H1 (cell line): ENCODE measurements around the gene ARID1B. TPM values are rescaled to one million over a fixed set of nuclear protein-coding genes. Genes with fewer than 3 reads are reported as not detected.

Experiments
- CTCF ChIA-PET: fragments of 300-600 bp; sonication (Branson Sonifier 250); formaldehyde crosslinking; loops from one replicate; lab custom pipeline; 2021; ENCODE audit not compliant: partially characterized antibody; lab: Charles Lee
- POLR2A ChIA-PET: fragments of 300-600 bp; sonication (Branson Sonifier 250); formaldehyde crosslinking; loops from one replicate; lab custom pipeline; 2021; ENCODE audit warnings: inconsistent platforms; ENCODE audit not compliant: partially characterized antibody; lab: Charles Lee
- DNase-seq, 2 experiments: peaks; one replicate each; pipeline versions ENCODE4 v3.0.0 to v3.0.0-alpha.2; 2010 to 2022; ENCODE audit warnings: low spot score in 2 of 2, low read depth in 1 of 2, mixed read lengths in 1 of 2
- FAIRE-seq: peaks from 2 replicates; lab custom pipeline; 2011; peaks lifted over from hg19 to GRCh38; lab: Jason Lieb, UNC
- H2AFZ ChIP-seq: 2 replicates; pipeline ENCODE4 v1.8.1; 2012; ENCODE audit warnings: low read length, inconsistent platforms
- H2AK5ac ChIP-seq: 2 replicates; pipeline ENCODE4 v1.6.1; 2013; ENCODE audit warnings: low read depth, low read length
- H2BK120ac ChIP-seq: replicated peaks from 2 replicates; pipeline ENCODE3; 2013; ENCODE audit warnings: low read depth, low read length, inconsistent platforms
- H2BK12ac ChIP-seq: 2 replicates; pipeline ENCODE4 v1.6.1; 2013; ENCODE audit warnings: low read depth, low read length
- H2BK15ac ChIP-seq: 2 replicates; pipeline ENCODE4 v1.6.1; 2013; ENCODE audit warnings: low read length
- H2BK20ac ChIP-seq: 2 replicates; pipeline ENCODE4 v1.6.1; 2013; ENCODE audit warnings: low read length
- H2BK5ac ChIP-seq: 2 replicates; pipeline ENCODE4 v1.6.1; 2013; ENCODE audit warnings: low read depth, low read length
- H3K14ac ChIP-seq: 2 replicates; pipeline ENCODE4 v1.6.1; 2013; ENCODE audit warnings: inconsistent platforms; ENCODE audit not compliant: insufficient read length
- H3K18ac ChIP-seq: 2 replicates; pipeline ENCODE4 v1.6.1; 2013; ENCODE audit warnings: low read length; ENCODE audit errors: extremely low read depth
- H3K23ac ChIP-seq: 2 replicates; pipeline ENCODE4 v1.6.1; 2013; ENCODE audit warnings: inconsistent platforms; ENCODE audit not compliant: insufficient read length
- H3K23me2 ChIP-seq: 2 replicates; pipeline ENCODE4 v1.6.1; 2013; ENCODE audit warnings: low read depth, low read length
- H3K27ac ChIP-seq: 2 replicates; pipeline ENCODE4 v1.6.1; 2011; ENCODE audit warnings: low read depth, low read length, inconsistent platforms
- H3K27me3 ChIP-seq, 4 experiments: replicated peaks in 1 of 4; 1 replicate in 1 of 4; 2 replicates in 3 of 4; pipeline versions ENCODE4 v1.6.1 to v1.8.1; 2011 to 2013; ENCODE audit warnings: low read length in 3 of 4, mild to moderate bottlenecking in 3 of 4, inconsistent platforms in 2 of 4, mixed read lengths in 2 of 4, moderate library complexity in 1 of 4; ENCODE audit not compliant: control insufficient read depth in 3 of 4, insufficient read depth in 3 of 4; ENCODE audit errors: extremely low read depth in 1 of 4
- H3K36me3 ChIP-seq, 4 experiments: 2 replicates each; pipeline versions ENCODE4 v1.6.1 to v1.8.1; 2011 to 2013; ENCODE audit warnings: mild to moderate bottlenecking in 4 of 4, low read length in 3 of 4, moderate library complexity in 2 of 4, control low read depth in 1 of 4, inconsistent platforms in 1 of 4; ENCODE audit not compliant: insufficient read depth in 4 of 4, control insufficient read depth in 2 of 4
- H3K4ac ChIP-seq: replicated peaks from 2 replicates; pipeline ENCODE3; 2013; ENCODE audit warnings: low read length, low read depth, mixed read lengths, inconsistent platforms; ENCODE audit not compliant: insufficient read length
- H3K4me1 ChIP-seq, 4 experiments: replicated peaks in 1 of 4; 1 replicate in 1 of 4; 2 replicates in 3 of 4; pipeline versions ENCODE4 v1.6.1 to v1.8.1; 2011 to 2013; ENCODE audit warnings: low read length in 3 of 4, inconsistent platforms in 2 of 4, mixed read lengths in 1 of 4; ENCODE audit not compliant: insufficient read depth in 4 of 4, control insufficient read depth in 3 of 4
- H3K4me2 ChIP-seq, 2 experiments: 2 replicates each; pipeline versions ENCODE4 v1.6.1 to v1.8.1; 2011 to 2013; ENCODE audit warnings: low read depth in 2 of 2, low read length in 2 of 2, control low read depth in 1 of 2, inconsistent platforms in 1 of 2, mild to moderate bottlenecking in 1 of 2; ENCODE audit not compliant: insufficient read depth in 1 of 2
- H3K4me3 ChIP-seq, 4 experiments: fragments of 200-600, 300-600 bp in 1 of 4; sonication (generic), shearing (Covaris generic), sonication (Bioruptor Twin) in 1 of 4; 2 replicates each; pipeline versions ENCODE4 v1.5.1 to v1.8.1; 2011 to 2016; ENCODE audit warnings: low read length in 4 of 4, low read depth in 3 of 4, control low read depth in 2 of 4, inconsistent platforms in 2 of 4, mild to moderate bottlenecking in 2 of 4, mixed read lengths in 1 of 4, moderate library complexity in 1 of 4; ENCODE audit not compliant: insufficient read depth in 2 of 4; ENCODE audit errors: extremely low read depth in 1 of 4
- H3K56ac ChIP-seq: replicated peaks from 2 replicates; pipeline ENCODE3; 2013; ENCODE audit warnings: low read depth, mild to moderate bottlenecking, mixed read lengths, low read length, inconsistent platforms; ENCODE audit not compliant: insufficient read length
- H3K79me1 ChIP-seq: 2 replicates; pipeline ENCODE4 v1.6.1; 2013; ENCODE audit warnings: low read depth, low read length, control low read depth
- H3K79me2 ChIP-seq, 2 experiments: 2 replicates each; pipeline versions ENCODE4 v1.6.1 to v1.8.1; 2012 to 2013; ENCODE audit warnings: low read length in 2 of 2, mild to moderate bottlenecking in 2 of 2, inconsistent platforms in 1 of 2; ENCODE audit not compliant: insufficient read depth in 2 of 2, control insufficient read depth in 1 of 2
- H3K9ac ChIP-seq, 4 experiments: replicated peaks in 1 of 4; 1 replicate in 1 of 4; 2 replicates in 3 of 4; pipeline versions ENCODE4 v1.6.1 to v1.8.1; 2011 to 2013; ENCODE audit warnings: low read depth in 3 of 4, low read length in 3 of 4, control low read depth in 2 of 4, mild to moderate bottlenecking in 2 of 4, moderate library complexity in 2 of 4, inconsistent platforms in 1 of 4; ENCODE audit errors: extremely low read depth in 1 of 4
- H3K9me3 ChIP-seq, 2 experiments: 2 replicates each; pipeline versions ENCODE4 v1.6.1 to v1.8.1; 2012 to 2013; ENCODE audit warnings: mild to moderate bottlenecking in 2 of 2, moderate library complexity in 2 of 2, control low read depth in 1 of 2, inconsistent platforms in 1 of 2, low read depth in 1 of 2, low read length in 1 of 2, mixed read lengths in 1 of 2; ENCODE audit not compliant: insufficient read depth in 2 of 2
- H4K20me1 ChIP-seq, 2 experiments: replicated peaks in 1 of 2; 2 replicates each; pipeline versions ENCODE3 to v1.8.1; 2011 to 2013; ENCODE audit warnings: inconsistent platforms in 2 of 2, low read length in 2 of 2, mild to moderate bottlenecking in 1 of 2; ENCODE audit not compliant: insufficient read depth in 2 of 2, control insufficient read depth in 1 of 2
- H4K5ac ChIP-seq: 2 replicates; pipeline ENCODE4 v1.6.1; 2013; ENCODE audit warnings: low read length, low read depth, mixed read lengths, inconsistent platforms; ENCODE audit not compliant: insufficient read length
- H4K8ac ChIP-seq: 2 replicates; pipeline ENCODE4 v1.8.0; 2013; ENCODE audit warnings: mild to moderate bottlenecking, moderate library complexity, low read length, inconsistent platforms; ENCODE audit not compliant: insufficient read depth; ENCODE audit errors: extremely low read depth
- H4K91ac ChIP-seq: replicated peaks from 2 replicates; pipeline ENCODE3; 2013; ENCODE audit warnings: low read length, mixed read lengths, inconsistent platforms; ENCODE audit not compliant: insufficient read length
- BACH1 ChIP-seq: IDR thresholded peaks from 2 replicates; pipeline ENCODE4 v1.6.1; 2012; ENCODE audit warnings: low read length, improper control_type of control experiment
- CEBPB ChIP-seq: IDR thresholded peaks from 2 replicates; pipeline ENCODE4 v1.6.1; 2012; ENCODE audit warnings: low read depth, low read length
- CHD1 ChIP-seq: IDR thresholded peaks from 2 replicates; pipeline ENCODE4 v1.6.1; 2012; ENCODE audit warnings: low read depth, low read length, improper control_type of control experiment
- CHD2 ChIP-seq: IDR thresholded peaks from 2 replicates; pipeline ENCODE4 v1.6.1; 2012; ENCODE audit warnings: low read length, improper control_type of control experiment
- FOSL1 ChIP-seq: IDR thresholded peaks from 2 replicates; pipeline ENCODE4 v1.6.1; 2011; ENCODE audit warnings: mild to moderate bottlenecking, low read depth, low read length, moderate library complexity; ENCODE audit not compliant: insufficient read depth
- SAP30 ChIP-seq: fragments of 300-600 bp; sonication (generic); IDR thresholded peaks from 2 replicates; pipeline ENCODE4 v1.7.1; 2012; ENCODE audit warnings: low read length, moderate library complexity, mild to moderate bottlenecking, inconsistent platforms; ENCODE audit not compliant: insufficient read depth, insufficient replicate concordance
- SIRT6 ChIP-seq: IDR thresholded peaks from one replicate; pipeline ENCODE4 v1.7.1; 2012; ENCODE audit warnings: low read length, inconsistent platforms
- WGBS, 2 experiments: shearing (Covaris generic) in 1 of 2; methylation state at CpG; one replicate each; pipeline versions ENCODE4 v1.1.6 to v1.1.7; 2013 to 2015; ENCODE audit warnings: low lambda C conversion rate in 2 of 2, mixed read lengths in 2 of 2, inconsistent platforms in 1 of 2, low coverage in 1 of 2, missing lambda C conversion rate in 1 of 2; ENCODE audit not compliant: insufficient replicate concordance in 2 of 2, insufficient coverage in 1 of 2, insufficient read length in 1 of 2; ENCODE audit errors: extremely low coverage in 1 of 2, missing lambda C conversion rate in 1 of 2; 5-methylcytosine and 5-hydroxymethylcytosine counted together
- polyA plus RNA-seq, 7 experiments: library from polyadenylated mRNA; depleted of rRNA in 3 of 7; stranded (reverse) in 5 of 7; unstranded in 2 of 7; fragments of >200 nt in 5 of 7; fragments of 200-250 nt in 2 of 7; gene quantifications; 1 replicate in 5 of 7; 2 replicates in 1 of 7; 4 replicates in 1 of 7; pipeline versions ENCODE4 v1.2.1 to v1.2.3, GENCODE V29; 2011 to 2013; ENCODE audit warnings: missing spikeins in 2 of 7, mixed read lengths in 2 of 7
- total RNA-seq: library from RNA; stranded (reverse); fragmentation: NEBNext Ultra II Directional; extraction: Animal tissue kit (Norgen Biotek cat#: 25700); gene quantifications from 2 replicates; pipeline ENCODE4 v1.2.1, GENCODE V29; 2021
- TF ChIP-seq, protein P1 (sequence below): IDR thresholded peaks from 2 replicates; pipeline ENCODE4 v1.6.1; 2012; ENCODE audit warnings: inconsistent platforms

Gene ARID1B
- total and polyA plus RNA-seq, 2 of the 8 experiments (the other 6 are each of a cell fraction or from before 2014, with no cell fraction given), result 24.3 to 70.3 TPM

DNA sequence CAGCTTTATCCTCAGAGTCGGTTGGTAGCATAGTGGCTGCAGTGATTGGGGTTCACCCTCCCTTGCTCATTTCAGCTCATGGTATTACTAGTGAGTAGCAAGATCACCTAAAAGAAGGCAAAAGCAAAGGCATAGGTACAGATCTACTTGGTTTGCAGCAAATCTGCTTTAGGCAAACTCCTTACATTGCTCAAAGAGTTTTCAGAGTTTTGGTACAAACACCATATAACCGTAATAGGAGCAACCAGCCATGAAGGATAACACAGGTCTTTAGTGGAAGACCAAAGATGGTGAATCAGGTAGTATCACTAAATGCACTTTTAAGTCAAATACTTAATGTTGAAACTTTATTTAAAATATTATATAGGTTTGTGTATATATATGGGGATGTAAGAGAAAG, 172.9 kb downstream of the ARID1B start:
- Histone ChIP-seq H3K4me2 (no peak overlapping the region), H2BK15ac (no peak overlapping the region), H3K9me3 (no peaks in the 10 kb centered on the region), H3K56ac (no peak overlapping the region), H3K23ac (no peak overlapping the region), H3K9ac (no peak overlapping the region), H4K5ac (no peak overlapping the region), H3K79me2 (peaks cover 2 to 93% of the 10 kb centered on the region in 2 experiments; a peak in 3 of 4 replicates), H3K23me2 (no peaks in the 10 kb centered on the region), H3K79me1 (peaks cover 8% of the 10 kb centered on the region), H2BK20ac (no peak overlapping the region), H2AK5ac (no peak overlapping the region), H3K14ac (no peak overlapping the region), H3K27ac (no peak overlapping the region), H2BK12ac (no peak overlapping the region), H2AFZ (no peak overlapping the region), H3K4ac (no peak overlapping the region), H3K4me3 (no peak overlapping the region), H3K27me3 (no peaks in the 10 kb centered on the region), H4K20me1 (peaks cover 1 to 3% of the 10 kb centered on the region in 2 experiments), H4K8ac (no peak overlapping the region), H2BK5ac (no peak overlapping the region), H3K4me1 (peaks cover 2 to 22% (median 17%) of the 10 kb centered on the region in 4 experiments; a peak in 6 of 7 replicates), H3K36me3 (no peaks in the 10 kb centered on the region), H3K18ac (no peak overlapping the region), H4K91ac (no peak overlapping the region), H2BK120ac (no peak overlapping the region)
- POLR2A ChIA-PET, result no interaction called here
- no peak for DNase-seq
- FAIRE-seq, result no peak
- 100% methylated on average over 2 of the region's 2 CpGs; no CpG with 5 or more reads in 1 of the 2 experiments for WGBS, 2 experiments
- CTCF ChIA-PET, result no interaction called here
- TF ChIP-seq, protein P1, sequence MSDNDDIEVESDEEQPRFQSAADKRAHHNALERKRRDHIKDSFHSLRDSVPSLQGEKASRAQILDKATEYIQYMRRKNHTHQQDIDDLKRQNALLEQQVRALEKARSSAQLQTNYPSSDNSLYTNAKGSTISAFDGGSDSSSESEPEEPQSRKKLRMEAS, result no peak
- TF ChIP-seq SAP30 (no peak), SIRT6 (no peak), CEBPB (no peak), CHD2 (no peak), BACH1 (no peak), FOSL1 (no peak), CHD1 (no peak)
